Type B pancreatic cell (in vitro differentiated cells): ENCODE data around the gene TTC28. TPM values are rescaled to one million over a fixed set of nuclear protein-coding genes. Genes with fewer than 3 reads are reported as not detected.

Experiments
- DNase-seq: peaks from one replicate; pipeline ENCODE4 v3.0.0; 2021; ENCODE audit warnings: mixed read lengths; ENCODE audit not compliant: unreplicated experiment; ENCODE audit errors: extremely low spot score
- H3K27ac Mint-ChIP-seq: 2 replicates; pipeline ENCODE4 v1.8.0; 2021; ENCODE audit warnings: mild to moderate bottlenecking, mixed read lengths
- H3K27me3 Mint-ChIP-seq: 2 replicates; pipeline ENCODE4 v1.8.0; 2021; ENCODE audit warnings: mixed read lengths
- H3K36me3 Mint-ChIP-seq: 2 replicates; pipeline ENCODE4 v1.8.0; 2021; ENCODE audit warnings: mixed read lengths
- H3K4me1 Mint-ChIP-seq: one replicate; pipeline ENCODE4 v1.8.0; 2021; ENCODE audit warnings: mixed read lengths; ENCODE audit not compliant: unreplicated experiment
- H3K4me3 Mint-ChIP-seq: 2 replicates; pipeline ENCODE4 v1.8.0; 2021; ENCODE audit warnings: mild to moderate bottlenecking, mixed read lengths
- H3K9me3 Mint-ChIP-seq: 2 replicates; pipeline ENCODE4 v1.8.0; 2021; ENCODE audit warnings: mixed read lengths
- CTCF ChIP-seq: fragments of 200-600 bp; sonication (generic); conservative IDR thresholded peaks from 2 replicates; pipeline ENCODE4 v1.5.0; 2021; ENCODE audit warnings: antibody characterized with exemption, mild to moderate bottlenecking
- total RNA-seq: library from RNA; stranded (reverse); gene quantifications from 2 replicates; pipeline ENCODE4 v1.2.1, GENCODE V29; 2021; ENCODE audit warnings: low replicate concordance

TTC28 gene
- total RNA-seq, 1 donor from 2014 or later: 59.2 TPM

- Mint-ChIP-seq H3K4me1 (peaks cover 48% of the 10 kb centered on the region), H3K27ac (peak overlapping the region; percentile 38), H3K4me3 (peak overlapping the region; percentile 2), H3K9me3 (no peaks in the 10 kb centered on the region), H3K27me3 (no peaks in the 10 kb centered on the region), H3K36me3 (peaks cover 4% of the 10 kb centered on the region)
- DNase-seq: no peak
- TF ChIP-seq CTCF: no peak
Observed at GRCh38 chr22:28244757-28245156, 434.9 kb downstream of the TTC28 start.

- Mint-ChIP-seq H3K27ac (peak overlapping the region; percentile 9), H3K4me3 (peak overlapping the region; percentile 32), H3K27me3 (no peaks in the 10 kb centered on the region), H3K4me1 (peaks cover 42% of the 10 kb centered on the region), H3K9me3 (no peaks in the 10 kb centered on the region), H3K36me3 (peaks cover 8% of the 10 kb centered on the region)
- no peak for TF ChIP-seq CTCF
- no peak for DNase-seq
Observed at GRCh38 chr22:28243539-28243938, 436.1 kb downstream of the TTC28 start.

- Mint-ChIP-seq H3K36me3 (peaks cover 12% of the 10 kb centered on the region), H3K9me3 (peaks cover 10% of the 10 kb centered on the region), H3K27ac (no peak overlapping the region), H3K4me3 (no peak overlapping the region), H3K27me3 (no peaks in the 10 kb centered on the region), H3K4me1 (peaks cover 31% of the 10 kb centered on the region)
- no peak for DNase-seq
- TF ChIP-seq CTCF: no peak
Observed at GRCh38 chr22:28241656-28242290, 437.9 kb downstream of the TTC28 start.

GRCh38 chr22:28239941-28240340 is 439.7 kb downstream of the TTC28 start:
- no peak for TF ChIP-seq CTCF
- Mint-ChIP-seq H3K4me3 (no peak overlapping the region), H3K4me1 (peaks cover 19% of the 10 kb centered on the region), H3K27ac (no peak overlapping the region), H3K36me3 (peaks cover 13% of the 10 kb centered on the region), H3K9me3 (peaks cover 15% of the 10 kb centered on the region), H3K27me3 (no peaks in the 10 kb centered on the region)
- DNase-seq: no peak

GRCh38 chr22:28237783-28238182 is 441.9 kb downstream of the TTC28 start:
- Mint-ChIP-seq H3K27me3 (no peaks in the 10 kb centered on the region), H3K9me3 (peaks cover 15% of the 10 kb centered on the region), H3K4me1 (peaks cover 4% of the 10 kb centered on the region), H3K27ac (no peak overlapping the region), H3K36me3 (peaks cover 13% of the 10 kb centered on the region), H3K4me3 (no peak overlapping the region)
- DNase-seq: no peak
- no peak for TF ChIP-seq CTCF
